ENCODE measurements around the gene RALY. TPM values are rescaled to one million over a fixed set of nuclear protein-coding genes. Genes with fewer than 3 reads are reported as not detected.

RALY gene
- total RNA-seq, 1 donor from 2014 or later = 234 TPM

DNA sequence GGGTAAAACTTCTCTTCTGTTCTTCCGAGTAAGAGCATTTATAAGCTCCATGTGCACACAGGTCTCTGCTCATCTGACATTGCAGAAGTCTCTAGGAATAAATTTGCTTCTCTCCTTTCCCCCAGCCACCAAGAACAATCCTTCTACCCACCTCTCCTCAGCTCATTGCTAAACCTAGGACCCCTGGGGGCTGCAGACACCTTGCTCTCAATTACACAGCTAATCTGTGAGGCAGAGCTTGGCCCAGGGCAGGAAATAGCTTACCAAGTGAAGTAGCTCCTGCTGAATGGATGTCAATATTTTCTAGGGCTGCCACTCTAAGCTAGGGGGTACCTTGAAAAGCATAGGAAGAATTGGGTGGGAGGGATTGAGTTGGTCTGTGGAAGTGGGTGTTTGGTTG lies 74.3 kb downstream of the RALY start:
- peaks cover 2% of the 10 kb centered on the region for H3K9me3 Mint-ChIP-seq (ENCODE audit: unreplicated experiment)
- no peak overlapping the region for H3K4me3 Mint-ChIP-seq (ENCODE audit: unreplicated experiment)
- DNase-seq = no peak
- H3K4me1 Mint-ChIP-seq (ENCODE audit: low read depth, unreplicated experiment) = peaks cover 30% of the 10 kb centered on the region
- H3K27ac Mint-ChIP-seq (ENCODE audit: unreplicated experiment) = peak overlapping the region; percentile 33
- no peaks in the 10 kb centered on the region for H3K36me3 Mint-ChIP-seq (ENCODE audit: unreplicated experiment)
- peaks cover 5% of the 10 kb centered on the region for H3K27me3 Mint-ChIP-seq (ENCODE audit: unreplicated experiment)
- no peak for TF ChIP-seq CTCF (IDR thresholded peaks at IDR 0.05; ENCODE audit: partially characterized antibody, unreplicated experiment)

GRCh38 chr20:34069341-34070078 lies 75.8 kb downstream of the RALY start:
- peaks cover 2% of the 10 kb centered on the region for H3K9me3 Mint-ChIP-seq (ENCODE audit: unreplicated experiment)
- H3K4me3 Mint-ChIP-seq (ENCODE audit: unreplicated experiment) = no peak overlapping the region
- TF ChIP-seq CTCF (IDR thresholded peaks at IDR 0.05; ENCODE audit: partially characterized antibody, unreplicated experiment) = peak; percentile 79
- DNase-seq = peak; percentile 80
- H3K27ac Mint-ChIP-seq (ENCODE audit: unreplicated experiment) = peak overlapping the region; percentile 38
- H3K27me3 Mint-ChIP-seq (ENCODE audit: unreplicated experiment) = peaks cover 5% of the 10 kb centered on the region
- no peaks in the 10 kb centered on the region for H3K36me3 Mint-ChIP-seq (ENCODE audit: unreplicated experiment)
- H3K4me1 Mint-ChIP-seq (ENCODE audit: low read depth, unreplicated experiment) = peaks cover 38% of the 10 kb centered on the region

DNA sequence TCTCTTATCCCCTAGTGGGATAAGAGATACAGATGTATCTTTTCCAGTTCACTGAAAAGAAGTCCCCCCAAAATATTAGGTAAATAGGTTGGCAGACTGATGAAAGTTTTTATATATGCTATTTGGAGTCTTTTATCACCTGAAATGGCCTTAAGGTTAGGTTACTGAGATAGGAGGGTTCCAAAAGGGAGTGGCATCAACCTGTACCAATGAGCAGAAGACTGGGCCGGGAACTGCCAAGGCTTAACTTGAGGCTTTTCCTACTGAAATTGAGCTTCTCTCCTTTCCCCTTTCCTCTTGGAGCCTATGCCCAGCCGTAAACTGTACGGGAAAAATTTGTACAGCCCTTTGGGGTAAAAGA lies 76.3 kb downstream of the RALY start:
- peak; percentile 25 for TF ChIP-seq CTCF (IDR thresholded peaks at IDR 0.05; ENCODE audit: partially characterized antibody, unreplicated experiment)
- peaks cover 2% of the 10 kb centered on the region for H3K9me3 Mint-ChIP-seq (ENCODE audit: unreplicated experiment)
- no peak overlapping the region for H3K27ac Mint-ChIP-seq (ENCODE audit: unreplicated experiment)
- H3K27me3 Mint-ChIP-seq (ENCODE audit: unreplicated experiment) = peaks cover 5% of the 10 kb centered on the region
- peaks cover 34% of the 10 kb centered on the region for H3K4me1 Mint-ChIP-seq (ENCODE audit: low read depth, unreplicated experiment)
- H3K36me3 Mint-ChIP-seq (ENCODE audit: unreplicated experiment) = no peaks in the 10 kb centered on the region
- no peak overlapping the region for H3K4me3 Mint-ChIP-seq (ENCODE audit: unreplicated experiment)
- no peak for DNase-seq

DNA sequence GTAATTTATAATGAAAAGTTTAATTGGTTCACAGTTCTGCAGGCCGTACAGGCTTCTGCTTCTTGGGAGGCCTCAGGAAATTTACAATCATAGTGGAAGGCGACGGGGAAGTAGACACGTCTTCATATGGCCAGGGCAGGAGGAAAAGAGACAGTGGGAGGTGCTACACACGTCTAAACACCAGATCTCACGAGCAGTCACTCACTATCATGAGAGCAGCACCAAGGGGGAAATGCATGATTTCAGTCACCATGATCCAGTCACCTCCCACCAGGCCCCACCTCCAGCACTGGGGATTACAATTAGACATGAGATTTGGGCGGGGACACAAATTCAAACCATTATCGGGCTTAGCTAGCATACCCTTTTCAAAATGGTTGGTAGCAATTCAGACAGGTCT lies 77.1 kb downstream of the RALY start:
- peaks cover 5% of the 10 kb centered on the region for H3K27me3 Mint-ChIP-seq (ENCODE audit: unreplicated experiment)
- H3K4me3 Mint-ChIP-seq (ENCODE audit: unreplicated experiment) = no peak overlapping the region
- H3K36me3 Mint-ChIP-seq (ENCODE audit: unreplicated experiment) = no peaks in the 10 kb centered on the region
- H3K4me1 Mint-ChIP-seq (ENCODE audit: low read depth, unreplicated experiment) = peaks cover 29% of the 10 kb centered on the region
- no peak for DNase-seq
- no peak overlapping the region for H3K27ac Mint-ChIP-seq (ENCODE audit: unreplicated experiment)
- H3K9me3 Mint-ChIP-seq (ENCODE audit: unreplicated experiment) = peaks cover 4% of the 10 kb centered on the region
- TF ChIP-seq CTCF (IDR thresholded peaks at IDR 0.05; ENCODE audit: partially characterized antibody, unreplicated experiment) = no peak

GRCh38 chr20:34072076-34072475 lies 78.4 kb downstream of the RALY start:
- Mint-ChIP-seq H3K27ac (ENCODE audit: unreplicated experiment) (no peak overlapping the region), H3K4me1 (ENCODE audit: low read depth, unreplicated experiment) (peaks cover 27% of the 10 kb centered on the region), H3K36me3 (ENCODE audit: unreplicated experiment) (no peaks in the 10 kb centered on the region), H3K4me3 (ENCODE audit: unreplicated experiment) (no peak overlapping the region), H3K27me3 (ENCODE audit: unreplicated experiment) (peaks cover 7% of the 10 kb centered on the region), H3K9me3 (ENCODE audit: unreplicated experiment) (peaks cover 5% of the 10 kb centered on the region)
- no peak for TF ChIP-seq CTCF (IDR thresholded peaks at IDR 0.05; ENCODE audit: partially characterized antibody, unreplicated experiment)
- DNase-seq = no peak
